IMR-90 (cell line): ENCODE results near the gene DYDC1. TPM values are rescaled to one million over a fixed set of nuclear protein-coding genes. Genes with fewer than 3 reads are reported as not detected.

ENCODE experiments used
- ATAC-seq: fragments of 200-7000 bp; cut with Tn5 transposase; 2 replicates; pipeline ENCODE4 v1.9.1; 2020; ENCODE audit warnings: low read depth, mild to moderate bottlenecking, moderate library complexity
- BruUV-seq: library from RNA; stranded (reverse); fragments of 400-500 nt; replicated peaks from 2 replicates; lab custom pipeline; 2021; lab: Mats Ljungman, UMichigan
- CTCF ChIA-PET: fragments of 300-600 bp; formaldehyde crosslinking; extraction: SDS; loops from one replicate; lab custom pipeline; 2021; ENCODE audit warnings: antibody characterized with exemption; lab: Yijun Ruan, JAX
- POLR2A ChIA-PET: fragments of 300-600 bp; sonication (Branson Sonifier 250); formaldehyde crosslinking; loops from one replicate; lab custom pipeline; 2022; ENCODE audit warnings: antibody characterized with exemption; ENCODE audit not compliant: unreplicated experiment; lab: Charles Lee
- DNase-seq: peaks from one replicate; pipeline ENCODE4 v3.0.0; 2013
- H2AFZ ChIP-seq: replicated peaks from 2 replicates; pipeline ENCODE3; 2013; ENCODE audit warnings: low read length, mild to moderate bottlenecking; ENCODE audit not compliant: poor library complexity
- H2AK5ac ChIP-seq: 2 replicates; pipeline ENCODE4 v1.6.1; 2013; ENCODE audit warnings: low read depth, low read length, inconsistent platforms
- H2AK9ac ChIP-seq: replicated peaks from 2 replicates; pipeline ENCODE3; 2013; ENCODE audit warnings: mild to moderate bottlenecking, low read depth, low read length, moderate library complexity; ENCODE audit not compliant: poor library complexity
- H2BK120ac ChIP-seq: 2 replicates; pipeline ENCODE4 v1.6.1; 2013; ENCODE audit warnings: low read depth, low read length, inconsistent platforms
- H2BK15ac ChIP-seq: 3 replicates; pipeline ENCODE4 v1.6.1; 2013; ENCODE audit warnings: low read depth, low read length, inconsistent platforms
- H2BK20ac ChIP-seq: 2 replicates; pipeline ENCODE4 v1.6.1; 2013; ENCODE audit warnings: low read depth, mild to moderate bottlenecking, inconsistent platforms, low read length, moderate library complexity
- H2BK5ac ChIP-seq: 2 replicates; pipeline ENCODE4 v1.6.1; 2013; ENCODE audit warnings: mild to moderate bottlenecking, low read depth, low read length, inconsistent platforms; ENCODE audit not compliant: poor library complexity, severe bottlenecking
- H3K14ac ChIP-seq: replicated peaks from 2 replicates; pipeline ENCODE4 v1.6.1; 2013; ENCODE audit warnings: low read depth, low read length, inconsistent platforms
- H3K18ac ChIP-seq: 2 replicates; pipeline ENCODE4 v1.6.1; 2013; ENCODE audit warnings: low read depth, low read length, control low read depth
- H3K23ac ChIP-seq: 2 replicates; pipeline ENCODE4 v1.6.1; 2013; ENCODE audit warnings: low read depth, low read length, inconsistent platforms
- H3K27ac ChIP-seq: 2 replicates; pipeline ENCODE4 v1.5.1; 2013; ENCODE audit warnings: mild to moderate bottlenecking, control low read depth, low read length; ENCODE audit not compliant: insufficient read depth
- H3K27me3 ChIP-seq: 2 replicates; pipeline ENCODE4 v1.6.1; 2013; ENCODE audit warnings: low read length; ENCODE audit not compliant: control insufficient read depth, insufficient read depth
- H3K36me3 ChIP-seq: 2 replicates; pipeline ENCODE4 v1.6.1; 2013; ENCODE audit warnings: low read length, mixed read lengths; ENCODE audit not compliant: control insufficient read depth, insufficient read depth
- H3K4ac ChIP-seq: 2 replicates; pipeline ENCODE4 v1.6.1; 2013; ENCODE audit warnings: low read depth, low read length, inconsistent platforms
- H3K4me1 ChIP-seq: 2 replicates; pipeline ENCODE4 v1.6.1; 2013; ENCODE audit warnings: low read length, mixed read lengths; ENCODE audit not compliant: control insufficient read depth, insufficient read depth
- H3K4me2 ChIP-seq: 2 replicates; pipeline ENCODE4 v1.6.1; 2013; ENCODE audit warnings: low read depth, mild to moderate bottlenecking, control low read depth, low read length, moderate library complexity
- H3K4me3 ChIP-seq: 2 replicates; pipeline ENCODE4 v1.5.1; 2013; ENCODE audit warnings: low read depth, mild to moderate bottlenecking, control low read depth, low read length, moderate library complexity; ENCODE audit not compliant: insufficient read depth
- H3K56ac ChIP-seq: 2 replicates; pipeline ENCODE4 v1.6.1; 2013; ENCODE audit warnings: low read length, inconsistent platforms; ENCODE audit not compliant: insufficient read depth; ENCODE audit errors: extremely low read depth
- H3K79me1 ChIP-seq, 2 experiments: 2 replicates each; pipeline ENCODE4 v1.6.1; 2013; ENCODE audit warnings: low read length in 2 of 2, inconsistent platforms in 1 of 2, low read depth in 1 of 2
- H3K9ac ChIP-seq: 2 replicates; pipeline ENCODE4 v1.6.1; 2013; ENCODE audit warnings: low read depth, low read length, control low read depth
- H3K9me1 ChIP-seq: 2 replicates; pipeline ENCODE4 v1.6.1; 2013; ENCODE audit warnings: low read length, inconsistent platforms; ENCODE audit not compliant: insufficient read depth
- H3K9me3 ChIP-seq: 2 replicates; pipeline ENCODE4 v1.6.1; 2013; ENCODE audit warnings: low read length; ENCODE audit not compliant: control insufficient read depth, insufficient read depth
- H4K20me1 ChIP-seq: 2 replicates; pipeline ENCODE4 v1.6.1; 2013; ENCODE audit warnings: low read length, inconsistent platforms; ENCODE audit not compliant: insufficient read depth
- H4K5ac ChIP-seq: 2 replicates; pipeline ENCODE4 v1.6.1; 2013; ENCODE audit warnings: mild to moderate bottlenecking, low read depth, low read length, control low read depth
- H4K8ac ChIP-seq, 2 experiments: 2 replicates each; pipeline ENCODE4 v1.6.1; 2013; ENCODE audit warnings: low read depth in 2 of 2, low read length in 2 of 2, control low read depth in 1 of 2, inconsistent platforms in 1 of 2
- H4K91ac ChIP-seq: 2 replicates; pipeline ENCODE4 v1.6.1; 2013; ENCODE audit warnings: low read depth, low read length, inconsistent platforms; ENCODE audit not compliant: insufficient read depth
- BHLHE40 ChIP-seq: fragments of 150-350 bp; IDR thresholded peaks from 2 replicates; pipeline ENCODE4 v1.6.1; 2016; ENCODE audit warnings: mild to moderate bottlenecking, low read depth, low read length
- ELK1 ChIP-seq: fragments of 150-350 bp; IDR thresholded peaks from 2 replicates; pipeline ENCODE4 v1.6.1; 2016; ENCODE audit warnings: low read depth, mild to moderate bottlenecking, low read length, moderate library complexity, borderline replicate concordance
- FOS ChIP-seq: fragments of 150-350 bp; IDR thresholded peaks from 2 replicates; pipeline ENCODE4 v1.6.1; 2016; ENCODE audit warnings: low read depth, low read length
- MAZ ChIP-seq: IDR thresholded peaks from 2 replicates; pipeline ENCODE4 v1.6.1; 2012; ENCODE audit warnings: low read depth, mild to moderate bottlenecking, low read length, improper control_type of control experiment, moderate library complexity, borderline replicate concordance
- RAD21 ChIP-seq: IDR thresholded peaks from 2 replicates; pipeline ENCODE4 v1.6.1; 2012; ENCODE audit warnings: low read length, improper control_type of control experiment
- RCOR1 ChIP-seq: IDR thresholded peaks from 2 replicates; pipeline ENCODE4 v1.6.1; 2012; ENCODE audit warnings: mild to moderate bottlenecking, low read length, improper control_type of control experiment; ENCODE audit not compliant: insufficient replicate concordance
- WGBS, 2 experiments: methylation state at CpG; one replicate each; pipeline versions ENCODE4 v1.1.5 to v1.1.7; 2013; ENCODE audit warnings: missing lambda C conversion rate in 2 of 2; ENCODE audit not compliant: insufficient read length in 1 of 2; ENCODE audit errors: extremely low coverage in 2 of 2; 5-methylcytosine and 5-hydroxymethylcytosine counted together
- dilution Hi-C: fragments of 300-500 bp; cut with HindIII; formaldehyde crosslinking; loops from one replicate; pipeline ENCODE4 v1.14.3; 2018; ENCODE audit warnings: low sequenced_read_pairs; ENCODE audit not compliant: unreplicated experiment
- in situ Hi-C: fragments of 300-500 bp; cut with MboI; formaldehyde crosslinking; loops from 3 replicates; pipeline ENCODE4 v1.14.3; 2019; ENCODE audit warnings: low sequenced_read_pairs, inconsistent platforms, mixed read lengths
- intact Hi-C: fragments of 100-400 bp; cut with micrococcal nuclease; formaldehyde crosslinking; loops from 2 replicates; pipeline ENCODE4 v1.10.0; 2022
- polyA plus RNA-seq, 3 experiments: library from polyadenylated mRNA; depleted of rRNA; stranded (reverse); fragments of >200 nt; gene quantifications; 2 replicates each; pipeline ENCODE4 v1.2.3, GENCODE V29; 2012; ENCODE audit warnings: low replicate concordance in 1 of 3
- total RNA-seq: library from RNA; depleted of rRNA; stranded (reverse); fragments of >200 nt; gene quantifications from 2 replicates; pipeline ENCODE4 v1.2.3, GENCODE V29; 2012

Gene DYDC1
- total and polyA plus RNA-seq, 2 of the 4 experiments (the other 2 are of a cell fraction) = not detected

- POLR2A ChIA-PET = no interaction called here
- Histone ChIP-seq H3K14ac (no peak overlapping the region), H4K91ac (no peak overlapping the region), H2AK9ac (no peak overlapping the region), H3K27ac (no peak overlapping the region), H4K20me1 (no peaks in the 10 kb centered on the region), H3K4me3 (no peak overlapping the region), H3K4me2 (no peak overlapping the region), H4K5ac (no peak overlapping the region), H2BK120ac (no peak overlapping the region), H3K9me1 (no peaks in the 10 kb centered on the region), H2AFZ (no peak overlapping the region), H4K8ac (no peak overlapping the region), H3K36me3 (no peaks in the 10 kb centered on the region), H3K56ac (no peak overlapping the region), H3K23ac (no peak overlapping the region), H3K4me1 (no peaks in the 10 kb centered on the region), H2BK15ac (no peak overlapping the region), H3K79me1 (no peaks in the 10 kb centered on the region), H2BK20ac (no peak overlapping the region), H2AK5ac (no peak overlapping the region), H3K27me3 (0 out of 2 replicates have a peak, but pooled peaks cover 2% of the 10 kb centered on the region), H3K18ac (no peak overlapping the region), H3K9ac (no peak overlapping the region), H3K9me3 (no peaks in the 10 kb centered on the region), H2BK5ac (no peak overlapping the region), H3K4ac (no peak overlapping the region)
- intact Hi-C loops (loop anchor here (5.0 kb wide), 2 partner anchors 542 to 637 kb away; no protein-coding TSS in a partner anchor), in situ Hi-C loops (no loop called here), dilution Hi-C loops (no loop called here)
- no peak for TF ChIP-seq BHLHE40
- TF ChIP-seq ELK1 = no peak
- TF ChIP-seq MAZ = no peak
- no peak for TF ChIP-seq RAD21
- TF ChIP-seq FOS = no peak
- no peak for TF ChIP-seq RCOR1
- BruUV-seq = no TSS peak
- WGBS, 2 experiments = no CpG with 5 or more reads among the region's 4 CpGs
- CTCF ChIA-PET = no interaction called here
- no peak for DNase-seq
- no peak for ATAC-seq
Measured at GRCh38 chr10:80380185-80380584, 23.6 kb upstream of the DYDC1 start.
